ENCODE data around the gene ERLEC1. TPM values are rescaled to one million over a fixed set of nuclear protein-coding genes. Genes with fewer than 3 reads are reported as not detected.
"Not testable (repeated sequence)": the region's sequence is repeated elsewhere in the genome, so short reads cannot be mapped to it uniquely, and the experiment has no call there.

The ERLEC1 gene
- total RNA-seq, 2 experiments from 2014 or later = 22.7 to 26.4 TPM

DNA sequence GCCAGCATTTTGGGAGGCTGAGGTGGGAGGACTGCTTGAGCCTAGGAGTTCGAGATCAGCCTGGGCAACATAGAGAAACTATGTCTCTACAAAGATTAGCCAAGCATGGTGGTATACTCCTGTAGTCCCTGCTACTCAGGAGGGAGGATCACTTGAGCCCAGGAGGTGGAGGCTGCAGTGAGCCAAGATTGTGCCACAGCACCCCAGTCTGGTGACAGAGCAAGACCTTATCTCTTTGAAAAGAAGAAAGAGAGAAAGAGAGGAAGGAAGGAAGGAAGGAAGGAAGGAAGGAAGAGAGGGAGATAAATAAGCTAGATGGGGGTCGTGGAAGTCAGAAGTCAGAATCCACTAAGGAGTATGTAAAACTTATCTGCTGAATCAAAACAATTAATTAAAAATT, 56.8 kb downstream of the ERLEC1 start:
- Histone ChIP-seq H2AFZ (ENCODE audit: low read length) (no peak overlapping the region), H3K9me2 (ENCODE audit: insufficient read depth, low read length) (no peaks in the 10 kb centered on the region), H3K4me2 (ENCODE audit: low read length) (no peak overlapping the region), H3K27ac (ENCODE audit: low read depth, low read length, poor library complexity, severe bottlenecking) (no peak overlapping the region), H4K20me1 (ENCODE audit: insufficient read depth, low read length) (no peaks in the 10 kb centered on the region), H3K9me3 (ENCODE audit: low read length) (no peaks in the 10 kb centered on the region), H3K4me3 (ENCODE audit: low read depth, low read length, poor library complexity, severe bottlenecking) (no peak overlapping the region), H3K79me2 (ENCODE audit: insufficient read depth, low read depth, low read length) (no peaks in the 10 kb centered on the region), H3K36me3 (ENCODE audit: insufficient read depth, low read length) (no peaks in the 10 kb centered on the region), H3K4me1 (ENCODE audit: insufficient read depth, low read length, poor library complexity, severe bottlenecking) (no peaks in the 10 kb centered on the region)
- DNase-seq (ENCODE audit: low spot score) = no peak
- POLR2A ChIA-PET = no interaction called here
- CTCF ChIA-PET (ENCODE audit: unreplicated experiment) = no interaction called here
- intact Hi-C loops (cut with micrococcal nuclease; ENCODE audit: unreplicated experiment) = no loop called here
- TF ChIP-seq, protein P1, sequence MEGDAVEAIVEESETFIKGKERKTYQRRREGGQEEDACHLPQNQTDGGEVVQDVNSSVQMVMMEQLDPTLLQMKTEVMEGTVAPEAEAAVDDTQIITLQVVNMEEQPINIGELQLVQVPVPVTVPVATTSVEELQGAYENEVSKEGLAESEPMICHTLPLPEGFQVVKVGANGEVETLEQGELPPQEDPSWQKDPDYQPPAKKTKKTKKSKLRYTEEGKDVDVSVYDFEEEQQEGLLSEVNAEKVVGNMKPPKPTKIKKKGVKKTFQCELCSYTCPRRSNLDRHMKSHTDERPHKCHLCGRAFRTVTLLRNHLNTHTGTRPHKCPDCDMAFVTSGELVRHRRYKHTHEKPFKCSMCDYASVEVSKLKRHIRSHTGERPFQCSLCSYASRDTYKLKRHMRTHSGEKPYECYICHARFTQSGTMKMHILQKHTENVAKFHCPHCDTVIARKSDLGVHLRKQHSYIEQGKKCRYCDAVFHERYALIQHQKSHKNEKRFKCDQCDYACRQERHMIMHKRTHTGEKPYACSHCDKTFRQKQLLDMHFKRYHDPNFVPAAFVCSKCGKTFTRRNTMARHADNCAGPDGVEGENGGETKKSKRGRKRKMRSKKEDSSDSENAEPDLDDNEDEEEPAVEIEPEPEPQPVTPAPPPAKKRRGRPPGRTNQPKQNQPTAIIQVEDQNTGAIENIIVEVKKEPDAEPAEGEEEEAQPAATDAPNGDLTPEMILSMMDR (conservative IDR thresholded peaks at IDR 0.05; ENCODE audit: low read length) = no peak
- TF ChIP-seq EZH2phosphoT487 (IDR thresholded peaks at IDR 0.05; ENCODE audit: borderline replicate concordance, low read depth, low read length) = no peak
- BruUV-seq (replicated peaks) = no TSS peak

DNA sequence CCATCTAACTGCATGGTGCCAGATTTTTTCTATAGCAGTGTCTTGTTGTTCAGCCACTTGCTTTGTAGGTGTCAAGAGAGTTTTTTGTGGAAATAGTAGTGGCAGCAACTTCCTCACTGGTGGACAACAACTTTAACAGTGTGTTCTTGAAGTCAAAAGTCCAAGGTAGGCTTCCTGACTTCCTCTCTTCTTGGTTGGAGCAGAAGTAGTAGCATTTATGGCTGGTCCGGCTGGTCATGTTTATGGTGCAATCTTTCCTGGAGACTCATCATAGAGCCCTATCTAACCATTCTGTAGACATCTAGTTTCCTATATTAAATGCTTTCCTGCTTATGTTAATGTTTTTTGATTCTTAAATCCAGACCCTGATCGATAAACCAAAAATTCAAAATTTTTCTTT, 61.2 kb downstream of the ERLEC1 start:
- ChIA-PET CTCF (ENCODE audit: unreplicated experiment) (no interaction called here), POLR2A (interaction anchor here (1.1 kb wide), 1 partner anchor 11 kb away, joined by 3 read pairs; no protein-coding TSS in a partner anchor)
- intact Hi-C loops (cut with micrococcal nuclease; ENCODE audit: unreplicated experiment) = no loop called here

DNA sequence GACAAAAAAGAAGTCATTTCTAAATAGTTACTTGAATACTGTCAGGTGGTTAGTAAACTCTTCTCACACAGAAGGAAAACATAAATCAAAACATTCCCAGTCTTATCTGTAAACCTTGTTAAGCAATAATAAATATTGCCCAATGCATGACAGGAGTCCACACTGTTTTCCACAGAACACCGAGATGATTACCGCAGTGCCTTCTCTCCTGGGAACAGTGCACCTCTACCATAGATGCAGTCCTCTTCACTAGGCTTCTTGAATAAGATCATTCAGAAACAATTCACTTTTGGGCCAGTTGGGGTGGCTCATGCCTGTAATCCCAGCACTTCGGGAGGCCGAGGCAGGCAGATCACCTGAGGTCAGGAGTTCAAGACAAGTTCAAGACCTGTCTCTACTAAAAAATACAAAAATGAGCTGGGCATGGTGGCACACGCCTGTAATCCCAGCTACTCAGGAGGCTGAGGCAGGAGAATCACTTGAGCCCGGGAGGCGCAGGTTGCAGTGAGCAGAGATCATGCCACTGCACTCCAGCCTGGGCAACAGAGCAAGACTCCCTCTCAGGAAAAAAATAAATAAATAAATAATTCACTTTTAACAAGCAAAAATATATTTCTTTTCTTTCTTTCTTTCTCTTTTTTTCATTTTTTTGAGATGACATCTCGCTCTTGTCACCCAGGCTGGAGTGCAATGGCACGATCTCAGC, 64.4 kb downstream of the ERLEC1 start:
- DNase-seq (ENCODE audit: low spot score); intact Hi-C loops (cut with micrococcal nuclease; ENCODE audit: unreplicated experiment); H3K79me2 ChIP-seq (ENCODE audit: insufficient read depth, low read depth, low read length); H3K9me2 ChIP-seq (ENCODE audit: insufficient read depth, low read length); H3K4me1 ChIP-seq (ENCODE audit: insufficient read depth, low read length, poor library complexity, severe bottlenecking); BruUV-seq (replicated peaks); H2AFZ ChIP-seq (ENCODE audit: low read length); H4K20me1 ChIP-seq (ENCODE audit: insufficient read depth, low read length); H3K27ac ChIP-seq (ENCODE audit: low read depth, low read length, poor library complexity, severe bottlenecking); CTCF ChIA-PET (ENCODE audit: unreplicated experiment); H3K4me2 ChIP-seq (ENCODE audit: low read length); H3K9me3 ChIP-seq (ENCODE audit: low read length); H3K4me3 ChIP-seq (ENCODE audit: low read depth, low read length, poor library complexity, severe bottlenecking): not testable (repeated sequence)
- POLR2A ChIA-PET = interaction anchor here (0.9 kb wide), 1 partner anchor 11 kb away, joined by 3 read pairs; no protein-coding TSS in a partner anchor
- H3K36me3 ChIP-seq (ENCODE audit: insufficient read depth, low read length) = peaks cover 32% of the 10 kb centered on the region

More for the DNA sequence above, 61.2 kb downstream of the ERLEC1 start:
- Histone ChIP-seq H3K4me1 (ENCODE audit: insufficient read depth, low read length, poor library complexity, severe bottlenecking) (no peaks in the 10 kb centered on the region), H2AFZ (ENCODE audit: low read length) (no peak overlapping the region), H3K4me2 (ENCODE audit: low read length) (no peak overlapping the region), H3K9me2 (ENCODE audit: insufficient read depth, low read length) (no peaks in the 10 kb centered on the region), H4K20me1 (ENCODE audit: insufficient read depth, low read length) (no peaks in the 10 kb centered on the region), H3K9me3 (ENCODE audit: low read length) (no peaks in the 10 kb centered on the region), H3K27ac (ENCODE audit: low read depth, low read length, poor library complexity, severe bottlenecking) (no peak overlapping the region), H3K4me3 (ENCODE audit: low read depth, low read length, poor library complexity, severe bottlenecking) (no peak overlapping the region), H3K79me2 (ENCODE audit: insufficient read depth, low read depth, low read length) (no peaks in the 10 kb centered on the region), H3K36me3 (ENCODE audit: insufficient read depth, low read length) (peaks cover 5% of the 10 kb centered on the region)
- no peak for TF ChIP-seq EZH2phosphoT487 (IDR thresholded peaks at IDR 0.05; ENCODE audit: borderline replicate concordance, low read depth, low read length)
- BruUV-seq (replicated peaks) = no TSS peak
- DNase-seq (ENCODE audit: low spot score) = no peak
